Subcutaneous adipose tissue (tissue), 4 donors: Measurements from ENCODE around the gene ACOT6. TPM values are rescaled to one million over a fixed set of nuclear protein-coding genes. Genes with fewer than 3 reads are reported as not detected.

Source experiments
- total RNA-seq, 4 donors: library from RNA; depleted of rRNA; stranded (reverse); fragments of >200 nt; gene quantifications; one replicate each; pipeline ENCODE4 v1.1.0, GENCODE V29; 2016
- TF ChIP-seq, protein P1 (sequence below): fragments of 450-650 bp; IDR thresholded peaks from one replicate; pipeline ENCODE4 v1.5.1; 2016; ENCODE audit warnings: low read depth, mild to moderate bottlenecking, control low read depth, antibody characterized with exemption, moderate library complexity

Gene ACOT6
- total RNA-seq, 4 donors from 2014 or later, result not detected

DNA sequence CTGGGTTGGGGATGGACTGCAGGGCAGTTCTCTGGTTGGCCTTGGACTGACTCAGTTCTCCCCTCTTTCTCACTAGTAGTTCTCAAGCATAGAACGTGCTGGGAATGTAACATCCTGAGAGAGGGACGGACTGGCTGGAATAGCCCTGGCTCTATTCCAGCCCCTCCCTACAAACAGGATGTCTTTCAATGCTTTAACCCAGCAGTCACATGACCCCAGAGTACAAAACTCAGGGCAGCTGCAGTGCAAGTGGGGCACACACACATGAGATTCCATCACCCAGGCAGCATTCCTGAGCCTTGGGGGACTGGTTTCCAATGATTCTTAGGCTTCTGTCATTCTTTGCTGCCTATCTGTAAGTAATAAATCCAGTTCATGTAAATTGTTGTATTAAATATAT, 1.6 kb upstream of the ACOT6 start:
- TF ChIP-seq, protein P1, sequence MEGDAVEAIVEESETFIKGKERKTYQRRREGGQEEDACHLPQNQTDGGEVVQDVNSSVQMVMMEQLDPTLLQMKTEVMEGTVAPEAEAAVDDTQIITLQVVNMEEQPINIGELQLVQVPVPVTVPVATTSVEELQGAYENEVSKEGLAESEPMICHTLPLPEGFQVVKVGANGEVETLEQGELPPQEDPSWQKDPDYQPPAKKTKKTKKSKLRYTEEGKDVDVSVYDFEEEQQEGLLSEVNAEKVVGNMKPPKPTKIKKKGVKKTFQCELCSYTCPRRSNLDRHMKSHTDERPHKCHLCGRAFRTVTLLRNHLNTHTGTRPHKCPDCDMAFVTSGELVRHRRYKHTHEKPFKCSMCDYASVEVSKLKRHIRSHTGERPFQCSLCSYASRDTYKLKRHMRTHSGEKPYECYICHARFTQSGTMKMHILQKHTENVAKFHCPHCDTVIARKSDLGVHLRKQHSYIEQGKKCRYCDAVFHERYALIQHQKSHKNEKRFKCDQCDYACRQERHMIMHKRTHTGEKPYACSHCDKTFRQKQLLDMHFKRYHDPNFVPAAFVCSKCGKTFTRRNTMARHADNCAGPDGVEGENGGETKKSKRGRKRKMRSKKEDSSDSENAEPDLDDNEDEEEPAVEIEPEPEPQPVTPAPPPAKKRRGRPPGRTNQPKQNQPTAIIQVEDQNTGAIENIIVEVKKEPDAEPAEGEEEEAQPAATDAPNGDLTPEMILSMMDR, result no peak

DNA sequence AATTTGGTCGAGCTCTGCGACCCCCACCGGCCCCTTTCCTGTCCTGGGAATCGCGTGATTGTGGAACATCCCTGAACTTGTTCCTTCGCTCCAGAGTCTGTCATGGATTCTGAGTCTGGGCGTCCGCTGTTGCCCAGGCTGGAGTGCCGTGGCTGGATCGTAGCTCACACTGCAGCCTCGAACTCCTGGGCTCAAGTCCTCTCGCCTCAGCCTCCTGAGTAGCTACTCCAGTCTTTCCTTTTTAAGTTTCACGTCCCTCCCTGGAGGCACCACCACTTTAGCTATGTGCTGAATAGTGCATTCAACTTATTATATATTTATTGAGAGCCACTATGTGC, 698 bp downstream of the ACOT6 start:
- TF ChIP-seq, protein P1, result no peak

DNA sequence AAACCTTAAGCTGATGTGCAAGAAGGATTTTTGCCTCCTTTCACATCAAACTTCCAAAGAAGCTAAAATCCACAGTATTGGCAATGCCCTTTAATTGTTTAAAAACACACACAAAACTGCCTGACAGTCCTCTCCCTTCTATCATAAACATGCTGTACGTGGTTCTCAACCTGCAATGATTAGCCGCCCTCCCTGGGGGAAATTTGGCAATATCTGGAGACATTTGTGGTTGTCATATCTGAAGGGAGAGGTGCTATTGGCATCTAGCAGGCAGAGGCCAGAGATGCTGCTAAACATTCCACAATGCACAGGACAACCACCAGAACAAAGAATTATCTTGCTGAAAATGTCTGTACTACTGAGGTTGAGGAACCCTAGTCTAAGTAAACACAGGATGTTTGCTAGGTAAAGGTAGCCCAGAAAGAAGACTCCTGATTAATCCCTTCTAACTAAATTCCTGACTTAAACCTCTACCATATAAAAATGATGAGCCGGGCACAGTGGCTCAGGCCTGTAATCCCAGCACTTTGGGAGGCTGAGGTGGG, 1.2 kb downstream of the ACOT6 start:
- TF ChIP-seq, protein P1, result no peak

DNA sequence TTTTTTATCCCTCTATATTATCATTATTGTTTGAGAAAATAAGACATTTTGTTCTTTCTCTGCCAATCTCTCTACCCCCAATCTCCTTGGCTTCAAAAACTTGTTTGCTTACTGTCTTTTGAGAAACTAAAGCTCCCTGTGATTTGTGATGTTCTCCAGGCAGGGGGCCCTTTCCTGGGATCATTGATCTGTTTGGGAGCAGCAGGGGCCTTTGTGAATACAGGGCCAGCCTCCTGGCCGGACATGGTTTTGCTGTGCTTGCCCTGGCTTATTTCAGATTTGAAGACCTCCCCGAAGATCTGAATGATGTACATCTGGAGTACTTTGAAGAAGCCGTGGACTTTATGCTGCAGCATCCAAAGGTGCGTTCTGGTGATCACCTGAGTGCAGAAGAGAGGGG, 4.5 kb downstream of the ACOT6 start:
- TF ChIP-seq, protein P1, result no peak

DNA sequence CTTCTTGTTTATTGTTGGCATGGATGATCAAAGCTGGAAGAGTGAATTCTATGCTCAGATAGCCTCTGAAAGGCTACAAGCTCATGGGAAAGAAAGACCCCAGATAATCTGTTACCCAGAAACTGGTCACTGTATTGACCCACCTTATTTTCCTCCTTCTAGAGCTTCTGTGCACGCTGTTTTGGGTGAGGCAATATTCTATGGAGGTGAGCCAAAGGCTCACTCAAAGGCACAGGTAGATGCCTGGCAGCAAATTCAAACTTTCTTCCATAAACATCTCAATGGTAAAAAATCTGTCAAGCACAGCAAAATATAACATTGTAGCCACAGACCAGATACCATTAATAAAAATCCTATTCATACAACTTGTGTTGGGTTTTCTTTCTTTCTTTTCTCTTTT, 7.2 kb downstream of the ACOT6 start:
- TF ChIP-seq, protein P1, result no peak

DNA sequence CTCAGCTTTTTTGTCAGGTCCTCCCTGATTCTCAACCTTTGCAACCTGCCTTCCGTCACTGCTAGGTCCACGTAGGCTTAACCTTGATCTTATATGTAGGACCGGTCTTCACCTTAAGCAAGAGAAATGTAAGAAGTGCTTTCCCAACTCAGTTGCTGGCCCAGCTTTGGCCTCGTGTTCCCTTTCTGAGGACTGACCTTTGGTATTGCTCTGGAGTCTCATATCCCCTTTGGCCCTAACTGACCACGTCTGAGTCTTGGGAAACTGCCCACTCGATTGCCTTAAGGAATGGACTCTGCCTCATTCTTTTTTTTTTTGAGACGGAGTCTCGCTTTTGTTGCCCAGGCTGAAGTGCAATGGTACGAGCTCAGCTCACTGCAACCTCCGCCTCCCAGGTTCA, 8.0 kb downstream of the ACOT6 start:
- TF ChIP-seq, protein P1, result no peak

DNA sequence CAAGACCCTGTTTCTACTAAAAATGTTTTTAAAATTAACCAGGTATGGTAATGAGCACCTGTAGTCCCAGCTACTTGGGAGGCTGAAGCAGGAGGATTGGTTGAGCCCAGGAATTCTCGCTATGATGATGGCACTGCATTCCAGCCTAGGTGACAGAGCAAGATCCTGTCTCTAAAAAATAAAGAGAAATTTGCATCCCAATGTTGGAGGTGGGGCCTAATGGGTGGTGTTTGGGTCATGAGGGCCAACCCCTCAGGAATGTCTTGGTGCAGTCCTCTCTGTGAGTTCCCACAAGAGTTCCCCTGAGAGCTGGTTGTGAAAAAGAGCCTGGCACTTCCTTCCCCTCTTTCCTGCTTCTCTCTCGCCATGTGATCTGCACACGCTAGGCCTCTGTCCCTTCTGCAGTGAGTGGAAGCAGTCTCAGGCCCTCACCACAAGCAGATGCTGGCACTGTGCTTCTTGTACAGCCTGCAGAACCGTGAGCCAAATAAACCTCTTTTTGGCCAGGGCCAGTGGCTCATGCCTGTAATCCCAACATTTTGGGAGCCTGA, 11.3 kb downstream of the ACOT6 start:
- TF ChIP-seq, protein P1, result no peak
